GM12865 (cell line): ENCODE measurements around the gene GRIP2.
A peak's percentile ranks its signal among the peaks of the same experiment; 100 is the strongest.

Experiments
- DNase-seq: peaks from one replicate; pipeline ENCODE4 v3.0.0; 2010; ENCODE audit warnings: low read depth
- H3K4me3 ChIP-seq: 2 replicates; pipeline ENCODE4 v1.5.1; 2011; ENCODE audit warnings: mild to moderate bottlenecking, low read depth, low read length, control low read depth
- CTCF ChIP-seq: IDR thresholded peaks from 2 replicates; pipeline ENCODE4 v1.5.1; 2011; ENCODE audit warnings: low read length, control low read depth, low read depth, inconsistent platforms; ENCODE audit not compliant: insufficient read depth; ENCODE audit errors: missing control alignments

Gene GRIP2

GRCh38 chr3:14541646-14542045, 1.5 kb upstream of the GRIP2 start:
- no peak for DNase-seq
- no peak for TF ChIP-seq CTCF
- H3K4me3 ChIP-seq, result no peak overlapping the region

GRCh38 chr3:14540821-14541385, 761 bp upstream of the GRIP2 start:
- no peak for DNase-seq
- no peak for TF ChIP-seq CTCF
- H3K4me3 ChIP-seq, result no peak overlapping the region

GRCh38 chr3:14539384-14539741, 779 bp downstream of the GRIP2 start:
- no peak for TF ChIP-seq CTCF
- H3K4me3 ChIP-seq, result no peak overlapping the region
- no peak for DNase-seq

GRCh38 chr3:14538451-14539088, 1.6 kb downstream of the GRIP2 start:
- no peak for TF ChIP-seq CTCF
- H3K4me3 ChIP-seq, result no peak overlapping the region
- no peak for DNase-seq

- H3K4me3 ChIP-seq, result no peak overlapping the region
- DNase-seq, result peak; percentile 30
- TF ChIP-seq CTCF, result no peak
These were observed 2.3 kb downstream of the GRIP2 start for GRCh38 chr3:14537590-14538450.

- H3K4me3 ChIP-seq, result no peak overlapping the region
- DNase-seq, result no peak
- no peak for TF ChIP-seq CTCF
These were observed 3.1 kb downstream of the GRIP2 start for GRCh38 chr3:14536837-14537589.
